Fibroblast of skin of abdomen (primary cell): ENCODE data around the gene FSTL4.
"Not testable (repeated sequence)": the region's sequence is repeated elsewhere in the genome, so short reads cannot be mapped to it uniquely, and the experiment has no call there.

Experiments
- DNase-seq: peaks from one replicate; pipeline ENCODE4 v3.0.0-alpha.2; 2013

The FSTL4 gene

GRCh38 chr5:133453831-133454230, 158.5 kb downstream of the FSTL4 start:
- DNase-seq = no peak

- DNase-seq = no peak
Observed at GRCh38 chr5:133453084-133453780, 159.1 kb downstream of the FSTL4 start.

- DNase-seq = no peak
Observed at GRCh38 chr5:133451926-133452325, 160.4 kb downstream of the FSTL4 start.

GRCh38 chr5:133450286-133450685, 162.1 kb downstream of the FSTL4 start:
- DNase-seq = no peak

- DNase-seq = no peak
Observed at GRCh38 chr5:133449181-133449580, 163.2 kb downstream of the FSTL4 start.

- DNase-seq = no peak
Observed at GRCh38 chr5:133446440-133446839, 165.9 kb downstream of the FSTL4 start.

- DNase-seq = no peak
Observed at GRCh38 chr5:133445744-133446143, 166.6 kb downstream of the FSTL4 start.

- not testable (repeated sequence) for DNase-seq
Observed at GRCh38 chr5:133445204-133445603, 167.1 kb downstream of the FSTL4 start.

- no peak for DNase-seq
Observed at GRCh38 chr5:133444711-133445110, 167.6 kb downstream of the FSTL4 start.

GRCh38 chr5:133441166-133441815, 171.1 kb downstream of the FSTL4 start:
- no peak for DNase-seq

- DNase-seq = no peak
Observed at GRCh38 chr5:133440467-133441115, 171.8 kb downstream of the FSTL4 start.

- DNase-seq = no peak
Observed at GRCh38 chr5:133439859-133440258, 172.5 kb downstream of the FSTL4 start.

- no peak for DNase-seq
Observed at GRCh38 chr5:133438487-133438886, 173.9 kb downstream of the FSTL4 start.

GRCh38 chr5:133434336-133434735, 178.0 kb downstream of the FSTL4 start:
- DNase-seq = no peak

GRCh38 chr5:133433641-133434040, 178.7 kb downstream of the FSTL4 start:
- DNase-seq = no peak

GRCh38 chr5:133432956-133433532, 179.3 kb downstream of the FSTL4 start:
- DNase-seq = no peak

- DNase-seq = no peak
Observed at GRCh38 chr5:133431326-133431865, 180.9 kb downstream of the FSTL4 start.

GRCh38 chr5:133430095-133430494, 182.2 kb downstream of the FSTL4 start:
- no peak for DNase-seq

GRCh38 chr5:133429046-133429445, 183.3 kb downstream of the FSTL4 start:
- DNase-seq = no peak

GRCh38 chr5:133428072-133428660, 184.2 kb downstream of the FSTL4 start:
- DNase-seq = no peak

- no peak for DNase-seq
Observed at GRCh38 chr5:133427121-133427777, 185.1 kb downstream of the FSTL4 start.

- DNase-seq = no peak
Observed at GRCh38 chr5:133426264-133426663, 186.1 kb downstream of the FSTL4 start.
